HG02763 (cell line): Measurements from ENCODE around the gene SFXN2.
A peak's percentile ranks its signal among the peaks of the same experiment; 100 is the strongest.
"Not testable (repeated sequence)": the region's sequence is repeated elsewhere in the genome, so short reads cannot be mapped to it uniquely, and the experiment has no call there.

Experiments
- ATAC-seq: cut with Tn5 transposase; IDR thresholded peaks from one replicate; pipeline ENCODE4 v1.9.1; 2021; ENCODE audit warnings: mild to moderate bottlenecking, moderate library complexity; ENCODE audit not compliant: unreplicated experiment

The SFXN2 gene

GRCh38 chr10:102714621-102715455 lies at the start of gene SFXN2:
SFXN2 (plus strand) TSS chr10:102714636; CDS start chr10:102726637, 12,001 bp downstream.
- ATAC-seq, result peak; percentile 0

GRCh38 chr10:102665904-102666509 lies 48.4 kb upstream of the SFXN2 start:
- ATAC-seq, result no peak

- ATAC-seq, result not testable (repeated sequence)
Measured at GRCh38 chr10:102667411-102667810, 47.0 kb upstream of the SFXN2 start.

- ATAC-seq, result no peak
Measured at GRCh38 chr10:102668326-102669107, 45.9 kb upstream of the SFXN2 start.

- no peak for ATAC-seq
Measured at GRCh38 chr10:102669206-102670064, 45.0 kb upstream of the SFXN2 start.

GRCh38 chr10:102670065-102670670 lies 44.3 kb upstream of the SFXN2 start:
- no peak for ATAC-seq

- no peak for ATAC-seq
Measured at GRCh38 chr10:102670871-102671434, 43.5 kb upstream of the SFXN2 start.

- ATAC-seq, result no peak
Measured at GRCh38 chr10:102673236-102673818, 41.1 kb upstream of the SFXN2 start.

GRCh38 chr10:102673819-102674511 lies 40.5 kb upstream of the SFXN2 start:
- ATAC-seq, result no peak

GRCh38 chr10:102674566-102674965 lies 39.9 kb upstream of the SFXN2 start:
- ATAC-seq, result no peak

- no peak for ATAC-seq
Measured at GRCh38 chr10:102675011-102675665, 39.3 kb upstream of the SFXN2 start.

- ATAC-seq, result no peak
Measured at GRCh38 chr10:102675666-102676533, 38.5 kb upstream of the SFXN2 start.

GRCh38 chr10:102676534-102677315 lies 37.7 kb upstream of the SFXN2 start:
- ATAC-seq, result no peak

GRCh38 chr10:102677331-102678067 lies 36.9 kb upstream of the SFXN2 start:
- ATAC-seq, result no peak

- no peak for ATAC-seq
Measured at GRCh38 chr10:102678068-102678400, 36.4 kb upstream of the SFXN2 start.

- no peak for ATAC-seq
Measured at GRCh38 chr10:102678842-102679289, 35.6 kb upstream of the SFXN2 start.
